ENCODE measurements around the gene NFKBIL1.

- TF ChIP-seq EZH2phosphoT487 (IDR thresholded peaks at IDR 0.05; ENCODE audit: low read depth, severe bottlenecking, unreplicated experiment) (no peak), CTCF (IDR thresholded peaks at IDR 0.05; ENCODE audit: poor library complexity) (no peak), EZH2 (IDR thresholded peaks at IDR 0.05; ENCODE audit: borderline replicate concordance) (no peak)
Measured at GRCh38 chr6:31568537-31568961, 21.1 kb downstream of the NFKBIL1 start.

Data from hepatocyte (in vitro differentiated cells).